Middle frontal gyrus (tissue), 1 donor: ENCODE data around the gene DSP.

Source experiments
- DNase-seq: peaks from one replicate; pipeline ENCODE4 v3.0.0-alpha.2; 2015; ENCODE audit warnings: low spot score; ENCODE audit errors: extremely low spot score

The DSP gene

DNA sequence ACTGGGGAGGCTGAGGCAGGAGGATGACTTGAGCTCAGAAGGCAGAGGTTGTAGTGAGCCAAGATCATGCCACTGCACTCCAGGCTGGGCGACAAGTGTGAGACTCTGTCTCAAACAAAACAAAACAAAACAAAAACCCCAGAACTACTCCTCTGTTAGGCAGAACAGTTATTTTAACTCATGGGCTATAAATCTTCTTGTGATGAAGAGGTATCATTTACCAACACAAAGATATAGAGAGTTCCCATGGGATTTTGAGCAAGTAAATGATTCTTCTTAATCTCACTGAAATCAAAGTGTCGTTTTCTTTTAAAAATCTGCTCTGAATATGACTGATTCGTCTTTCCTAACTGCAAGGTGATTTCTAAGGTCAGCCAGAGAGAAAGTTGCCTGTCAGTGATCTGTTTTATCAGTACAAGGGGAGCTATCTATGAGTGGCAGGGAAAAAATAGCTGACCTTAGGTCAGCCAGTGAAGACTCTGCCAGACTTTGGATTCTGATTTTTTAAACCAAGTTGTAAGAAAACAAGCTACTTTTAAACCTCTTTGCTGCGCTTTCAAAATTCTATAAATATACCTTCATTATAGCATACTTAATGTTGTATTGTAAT is 3.8 kb upstream of the DSP start:
- no peak for DNase-seq

DNA sequence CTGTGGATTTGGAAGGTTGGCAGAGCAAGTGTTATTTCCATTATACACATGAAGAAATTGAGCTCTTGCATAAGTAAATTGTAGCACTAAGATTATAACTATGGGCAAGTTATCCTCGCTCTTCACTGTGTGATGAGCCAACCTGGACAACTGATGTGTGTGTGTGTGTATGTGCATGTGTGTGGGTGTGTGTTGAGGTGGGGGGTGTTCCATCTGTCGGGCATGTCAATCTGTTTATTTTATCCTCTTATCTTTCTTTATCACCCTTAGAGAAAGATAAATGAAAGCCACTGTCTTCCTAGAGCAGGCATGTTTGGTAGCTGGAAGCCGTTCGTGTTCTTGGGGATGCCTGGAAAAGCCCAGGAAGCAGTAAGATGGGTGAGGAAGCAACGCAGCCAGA is 3.0 kb upstream of the DSP start:
- no peak for DNase-seq

DNA sequence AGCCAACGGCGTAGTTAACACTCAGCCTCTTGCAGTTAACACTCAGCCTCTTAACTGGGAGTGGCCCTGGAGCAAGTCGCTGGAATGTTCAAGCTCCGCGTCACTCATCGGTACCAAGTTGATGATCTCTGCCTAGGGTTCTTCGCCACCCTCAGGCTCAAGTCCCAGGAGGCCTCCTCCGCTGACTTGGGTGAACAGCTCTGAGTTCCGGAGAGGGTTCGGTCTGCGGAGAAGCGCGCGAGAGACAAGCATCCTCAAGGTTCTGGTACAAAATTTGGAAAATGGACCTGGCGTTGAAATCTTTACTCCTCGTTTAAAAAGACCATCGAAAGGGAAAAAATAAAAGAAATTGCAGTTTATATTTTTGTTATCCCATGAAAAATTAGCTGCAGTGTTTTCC is 876 bp upstream of the DSP start:
- no peak for DNase-seq

- no peak for DNase-seq
Measured at GRCh38 chr6:7542065-7542873, 798 bp downstream of the DSP start.

DNA sequence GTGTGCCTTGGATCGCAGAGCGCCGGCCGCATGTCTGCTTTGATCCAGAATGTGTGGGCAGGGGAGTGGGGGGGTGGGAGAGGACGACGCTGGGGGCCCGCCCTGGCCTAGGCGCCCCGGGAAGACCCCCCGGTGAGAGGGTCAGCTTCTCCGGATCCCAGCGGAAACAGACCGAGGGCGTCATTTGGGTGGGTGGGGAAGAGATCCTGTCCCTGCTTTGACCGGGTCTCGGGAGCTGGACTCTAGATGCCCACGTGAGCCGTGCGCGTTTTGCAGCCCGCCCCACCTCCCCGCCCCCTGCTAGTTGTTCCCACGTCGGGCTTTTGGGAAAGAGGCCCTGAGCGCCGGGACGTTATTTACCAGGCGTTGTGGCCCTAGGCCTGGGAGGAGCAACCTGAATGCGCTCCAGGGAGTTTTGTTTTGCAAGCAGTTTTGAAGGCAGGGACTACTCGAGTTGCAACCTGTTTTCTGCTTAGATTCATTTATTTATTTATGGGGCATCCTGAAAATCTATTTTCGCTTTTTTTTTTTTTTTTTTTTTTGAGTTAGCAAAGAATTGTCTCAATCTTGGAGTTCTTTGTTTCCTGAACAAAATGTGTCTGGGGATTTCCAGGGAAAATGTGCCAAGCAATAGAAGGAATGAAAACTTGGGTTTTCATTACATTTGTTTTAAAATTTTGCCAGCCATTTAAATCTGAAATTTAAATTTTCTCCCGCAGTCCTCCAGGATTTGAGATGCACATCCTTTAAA is 1.6 kb downstream of the DSP start:
- DNase-seq = no peak

GRCh38 chr6:7543789-7544424 is 2.4 kb downstream of the DSP start:
- no peak for DNase-seq

- no peak for DNase-seq
Measured at GRCh38 chr6:7544597-7544996, 3.1 kb downstream of the DSP start.

GRCh38 chr6:7545316-7546019 is 4.0 kb downstream of the DSP start:
- DNase-seq = no peak

DNA sequence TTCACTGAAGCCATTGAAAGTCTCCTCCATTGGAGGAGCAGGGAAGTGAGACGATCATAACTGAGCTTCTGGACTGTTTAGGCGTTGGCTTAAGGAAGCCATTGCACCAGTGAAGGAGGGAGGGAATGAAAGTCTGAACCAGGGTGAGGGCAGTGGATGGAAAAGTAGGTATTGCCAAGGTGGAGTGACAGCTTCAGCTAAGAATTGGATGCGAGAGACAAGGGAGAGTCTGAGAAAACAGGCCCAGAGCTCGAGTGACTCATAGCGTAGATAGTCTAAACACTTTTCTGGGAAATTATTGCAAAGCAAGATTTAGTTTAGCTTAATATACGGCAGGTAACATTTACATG is 4.5 kb downstream of the DSP start:
- no peak for DNase-seq

DNA sequence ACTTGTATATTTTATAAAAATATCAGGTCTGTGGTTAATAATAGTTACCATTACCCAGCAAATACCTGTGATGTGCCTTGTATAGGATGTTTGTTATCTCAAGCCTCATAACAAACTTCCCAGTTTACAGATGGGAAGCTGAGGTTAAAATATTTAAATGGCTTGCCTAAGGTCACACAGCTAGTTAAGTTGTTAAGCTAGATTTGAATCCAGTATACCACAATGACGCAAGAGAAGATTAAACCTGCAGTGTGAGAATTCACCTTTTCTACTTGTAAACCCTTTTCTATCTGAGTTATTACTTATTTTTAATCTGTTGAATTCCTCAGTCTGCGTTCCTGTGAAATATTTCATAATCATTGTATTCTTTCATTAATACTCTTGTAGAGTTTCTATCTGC is 4.9 kb downstream of the DSP start:
- DNase-seq = no peak

GRCh38 chr6:7546896-7547295 is 5.4 kb downstream of the DSP start:
- DNase-seq = no peak

DNA sequence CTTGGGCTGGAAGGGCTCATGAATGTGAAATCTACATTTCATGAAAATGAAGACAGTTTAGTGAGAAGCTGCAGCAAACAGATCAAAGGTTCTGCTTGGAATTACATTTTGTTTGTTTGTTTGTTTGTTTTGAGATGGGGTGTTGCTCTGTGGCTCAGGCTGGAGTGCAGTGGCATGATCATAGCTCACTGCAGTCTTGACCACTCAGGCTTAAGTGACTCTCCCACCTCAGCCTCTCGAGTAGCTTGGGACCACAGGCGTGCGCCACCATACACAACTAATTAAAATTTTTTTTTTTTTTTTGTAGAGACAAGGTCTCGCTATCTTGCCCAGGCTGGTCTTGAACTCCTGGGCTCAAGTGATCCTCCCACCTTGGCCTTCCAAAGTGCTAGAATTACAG is 5.8 kb downstream of the DSP start:
- no peak for DNase-seq

GRCh38 chr6:7550433-7550801 is 8.9 kb downstream of the DSP start:
- DNase-seq = no peak

- no peak for DNase-seq
Measured at GRCh38 chr6:7554533-7555275, 13.2 kb downstream of the DSP start.

DNA sequence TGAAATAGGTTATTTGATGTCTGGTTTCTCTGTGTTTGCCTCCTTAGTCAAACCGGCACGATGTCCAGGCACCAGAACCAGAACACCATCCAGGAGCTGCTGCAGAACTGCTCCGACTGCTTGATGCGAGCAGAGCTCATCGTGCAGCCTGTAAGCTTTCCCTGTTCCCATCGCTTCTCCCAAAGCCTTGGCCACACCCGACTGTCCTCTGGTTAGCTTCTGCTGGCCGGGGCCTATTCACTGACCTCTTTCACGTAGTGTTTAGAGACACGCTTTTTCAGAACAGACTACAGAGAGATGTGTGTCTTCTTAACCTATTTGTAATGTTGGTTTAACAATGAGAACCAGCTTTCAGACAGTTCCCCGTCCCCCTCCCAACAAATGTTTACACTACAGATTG is 14.2 kb downstream of the DSP start:
- no peak for DNase-seq

DNA sequence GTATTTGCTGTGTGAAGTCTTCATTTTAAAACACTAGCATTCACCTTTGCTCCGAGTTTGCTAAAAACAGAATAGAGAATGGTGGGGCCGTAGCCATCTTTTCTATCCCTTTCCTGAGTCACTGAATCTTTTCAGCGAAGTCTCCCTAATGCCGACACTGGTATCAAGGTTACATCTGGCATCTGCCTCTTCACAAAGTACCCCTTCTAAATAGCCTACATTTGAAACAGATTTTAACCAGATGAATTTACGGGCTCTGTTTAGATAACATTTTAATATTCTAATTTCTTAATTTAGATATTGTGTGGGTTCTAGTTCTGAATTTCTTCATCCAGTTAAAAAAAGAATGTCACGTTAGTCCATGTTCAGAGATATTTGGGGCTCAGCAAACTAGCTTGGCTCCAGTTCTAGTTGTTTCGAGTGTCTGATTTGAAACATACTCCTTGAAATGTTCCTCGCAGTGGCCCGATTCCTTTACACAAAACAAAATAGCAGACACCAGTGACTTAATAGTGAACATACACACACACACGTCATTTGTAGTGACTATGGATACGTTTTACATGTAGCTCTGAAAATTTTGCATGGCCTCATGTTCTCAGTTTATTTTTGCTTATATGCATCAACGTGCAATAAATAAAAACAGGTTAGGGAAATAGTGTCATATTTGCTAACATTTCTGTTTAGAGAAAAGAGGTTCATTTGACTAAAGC is 15.1 kb downstream of the DSP start:
- no peak for DNase-seq

- DNase-seq = no peak
Measured at GRCh38 chr6:7557652-7558051, 16.2 kb downstream of the DSP start.

- DNase-seq = no peak
Measured at GRCh38 chr6:7558781-7559180, 17.3 kb downstream of the DSP start.

- no peak for DNase-seq
Measured at GRCh38 chr6:7559196-7559595, 17.7 kb downstream of the DSP start.
